Subcutaneous abdominal adipose tissue (tissue), 5 donors: ENCODE measurements around the gene MYRIP.
A peak's percentile ranks its signal among the peaks of the same experiment; 100 is the strongest.

Experiments used
- H3K27ac ChIP-seq: one replicate; pipeline ENCODE4 v1.7.0; 2013; ENCODE audit warnings: low read depth, mild to moderate bottlenecking, inconsistent platforms, low read length, moderate library complexity
- H3K27me3 ChIP-seq, 5 donors: one replicate each; pipeline ENCODE4 v1.7.0; 2013; ENCODE audit warnings: low read length in 5 of 5, inconsistent platforms in 1 of 5; ENCODE audit not compliant: control insufficient read depth in 5 of 5, insufficient read depth in 4 of 5
- H3K36me3 ChIP-seq, 5 donors: one replicate each; pipeline ENCODE4 v1.7.0; 2013; ENCODE audit warnings: low read length in 5 of 5; ENCODE audit not compliant: control insufficient read depth in 5 of 5, insufficient read depth in 5 of 5
- H3K4me1 ChIP-seq, 5 donors: one replicate each; pipeline ENCODE4 v1.7.0; 2013; ENCODE audit warnings: low read length in 5 of 5, mild to moderate bottlenecking in 3 of 5, moderate library complexity in 1 of 5; ENCODE audit not compliant: control insufficient read depth in 5 of 5, insufficient read depth in 5 of 5
- H3K4me3 ChIP-seq, 5 donors: one replicate each; pipeline ENCODE4 v1.7.0; 2013; ENCODE audit warnings: low read length in 5 of 5, low read depth in 1 of 5
- H3K9ac ChIP-seq, 5 donors: one replicate each; pipeline ENCODE4 v1.7.0; 2013; ENCODE audit warnings: low read length in 5 of 5, mild to moderate bottlenecking in 4 of 5, moderate library complexity in 3 of 5
- H3K9me3 ChIP-seq, 5 donors: one replicate each; pipeline ENCODE4 v1.7.0; 2013; ENCODE audit warnings: low read length in 5 of 5; ENCODE audit not compliant: control insufficient read depth in 5 of 5
- donor health status: healthy.
- donor health status: healthy.
- donor health status: healthy.
- donor health status: healthy.
- donor health status: healthy.

MYRIP gene

GRCh38 chr3:40181182-40181581 is 371.8 kb downstream of the MYRIP start:
- Histone ChIP-seq H3K4me3 (no peak overlapping the region), H3K36me3 (peaks cover 0 to 6% (median 3%) of the 10 kb centered on the region in 5 donors), H3K9me3 (no peaks in the 10 kb centered on the region), H3K27me3 (no peaks in the 10 kb centered on the region), H3K4me1 (peaks cover 0 to 13% (median 5%) of the 10 kb centered on the region in 5 donors), H3K27ac (no peak overlapping the region), H3K9ac (no peak overlapping the region)

GRCh38 chr3:40185029-40185695 is 375.8 kb downstream of the MYRIP start:
- Histone ChIP-seq H3K27ac (no peak overlapping the region), H3K4me3 (no peak overlapping the region), H3K9me3 (no peaks in the 10 kb centered on the region), H3K27me3 (no peaks in the 10 kb centered on the region), H3K9ac (no peak overlapping the region), H3K4me1 (peaks cover 0 to 14% (median 10%) of the 10 kb centered on the region in 5 donors), H3K36me3 (peaks cover 0 to 6% (median 3%) of the 10 kb centered on the region in 5 donors)

- no peaks in the 10 kb centered on the region for H3K9me3 ChIP-seq
- H3K4me1 ChIP-seq: peaks cover 0 to 14% (median 10%) of the 10 kb centered on the region in 5 donors
- H3K27me3 ChIP-seq: no peaks in the 10 kb centered on the region
- no peak overlapping the region for H3K27ac ChIP-seq
- H3K4me3 ChIP-seq: no peak overlapping the region
- no peak overlapping the region for H3K9ac ChIP-seq
- H3K36me3 ChIP-seq: peaks cover 0 to 11% (median 3%) of the 10 kb centered on the region in 5 donors
These were observed 377.1 kb downstream of the MYRIP start for GRCh38 chr3:40186508-40186907.

GRCh38 chr3:40187945-40188344 is 378.5 kb downstream of the MYRIP start:
- Histone ChIP-seq H3K4me3 (no peak overlapping the region), H3K9me3 (no peaks in the 10 kb centered on the region), H3K27ac (no peak overlapping the region), H3K27me3 (no peaks in the 10 kb centered on the region), H3K36me3 (peaks cover 0 to 11% (median 0%) of the 10 kb centered on the region in 5 donors), H3K9ac (no peak overlapping the region), H3K4me1 (peaks cover 0 to 14% (median 10%) of the 10 kb centered on the region in 5 donors)

GRCh38 chr3:40189118-40189517 is 379.7 kb downstream of the MYRIP start:
- no peak overlapping the region for H3K9ac ChIP-seq

GRCh38 chr3:40190056-40190455 is 380.6 kb downstream of the MYRIP start:
- H3K4me1 ChIP-seq: peaks cover 0 to 9% (median 5%) of the 10 kb centered on the region in 5 donors
- H3K27me3 ChIP-seq: no peaks in the 10 kb centered on the region
- H3K27ac ChIP-seq: no peak overlapping the region
- peak overlapping the region in 1 of 5 donors; percentile 42 for H3K9ac ChIP-seq
- H3K36me3 ChIP-seq: peaks cover 0 to 5% (median 0%) of the 10 kb centered on the region in 5 donors
- H3K4me3 ChIP-seq: no peak overlapping the region
- no peaks in the 10 kb centered on the region for H3K9me3 ChIP-seq

More at GRCh38 chr3:40189118-40189517, 379.7 kb downstream of the MYRIP start:
- Histone ChIP-seq H3K9me3 (no peaks in the 10 kb centered on the region), H3K4me3 (no peak overlapping the region), H3K4me1 (peaks cover 0 to 14% (median 10%) of the 10 kb centered on the region in 5 donors), H3K36me3 (peaks cover 0 to 5% (median 0%) of the 10 kb centered on the region in 5 donors), H3K27me3 (no peaks in the 10 kb centered on the region), H3K27ac (no peak overlapping the region)

- H3K9ac ChIP-seq: no peak overlapping the region
- H3K27me3 ChIP-seq: no peaks in the 10 kb centered on the region
- H3K9me3 ChIP-seq: no peaks in the 10 kb centered on the region
- peaks cover 0 to 5% (median 5%) of the 10 kb centered on the region in 5 donors for H3K4me1 ChIP-seq
- no peak overlapping the region for H3K4me3 ChIP-seq
- H3K36me3 ChIP-seq: peaks cover 0 to 5% (median 0%) of the 10 kb centered on the region in 5 donors
- H3K27ac ChIP-seq: no peak overlapping the region
These were observed 381.8 kb downstream of the MYRIP start for GRCh38 chr3:40191251-40191650.

- Histone ChIP-seq H3K36me3 (peaks cover 0 to 5% (median 0%) of the 10 kb centered on the region in 5 donors), H3K9me3 (no peaks in the 10 kb centered on the region), H3K4me3 (no peak overlapping the region), H3K9ac (no peak overlapping the region), H3K27me3 (no peaks in the 10 kb centered on the region), H3K27ac (no peak overlapping the region), H3K4me1 (no peaks in the 10 kb centered on the region)
These were observed 382.5 kb downstream of the MYRIP start for GRCh38 chr3:40191850-40192448.

- Histone ChIP-seq H3K9ac (no peak overlapping the region), H3K4me3 (no peak overlapping the region), H3K27me3 (no peaks in the 10 kb centered on the region), H3K4me1 (no peaks in the 10 kb centered on the region), H3K27ac (no peak overlapping the region), H3K9me3 (no peaks in the 10 kb centered on the region), H3K36me3 (peaks cover 0 to 5% (median 0%) of the 10 kb centered on the region in 5 donors)
These were observed 383.2 kb downstream of the MYRIP start for GRCh38 chr3:40192628-40193027.

- Histone ChIP-seq H3K36me3 (no peaks in the 10 kb centered on the region), H3K4me3 (no peak overlapping the region), H3K9ac (no peak overlapping the region), H3K27me3 (no peaks in the 10 kb centered on the region), H3K9me3 (no peaks in the 10 kb centered on the region), H3K27ac (no peak overlapping the region), H3K4me1 (peaks cover 0 to 7% (median 0%) of the 10 kb centered on the region in 5 donors)
These were observed 387.6 kb downstream of the MYRIP start for GRCh38 chr3:40196966-40197365.
